PC-3 (cell line): ENCODE results near the gene RPS5. TPM values are rescaled to one million over a fixed set of nuclear protein-coding genes. Genes with fewer than 3 reads are reported as not detected.
"Not testable (repeated sequence)": the region's sequence is repeated elsewhere in the genome, so short reads cannot be mapped to it uniquely, and the experiment has no call there.

Source experiments
- ATAC-seq: fragments of 200-7000 bp; cut with Tn5 transposase; 2 replicates; pipeline ENCODE4 v1.9.1; 2020; ENCODE audit warnings: mild to moderate bottlenecking, moderate library complexity
- BruUV-seq: library from RNA; stranded (reverse); fragments of 400-500 nt; replicated peaks from 2 replicates; lab custom pipeline; 2021; lab: Mats Ljungman, UMichigan
- CTCF ChIA-PET: fragments of 300-600 bp; sonication (Branson Sonifier 250); formaldehyde crosslinking; loops from one replicate; lab custom pipeline; 2022; ENCODE audit warnings: antibody characterized with exemption; lab: Charles Lee
- POLR2A ChIA-PET: fragments of 300-600 bp; sonication (Branson Sonifier 250); formaldehyde crosslinking; loops from one replicate; lab custom pipeline; 2022; ENCODE audit warnings: antibody characterized with exemption; ENCODE audit not compliant: unreplicated experiment; lab: Charles Lee
- DNase-seq: peaks from one replicate; pipeline ENCODE4 v3.0.0-alpha.2; 2015
- H2AFZ ChIP-seq: fragments of 300-600 bp; sonication (generic); 2 replicates; pipeline ENCODE4 v1.6.0; 2016; ENCODE audit warnings: antibody characterized with exemption, low read length
- H3F3A ChIP-seq: fragments of 300-600 bp; sonication (generic); one replicate; pipeline ENCODE4 v1.6.0; 2017; ENCODE audit warnings: antibody characterized with exemption, low read length, control low read depth, mild to moderate bottlenecking; ENCODE audit not compliant: unreplicated experiment
- H3K27ac ChIP-seq: fragments of 300-600 bp; sonication (generic); 2 replicates; pipeline ENCODE4 v1.5.1; 2016; ENCODE audit warnings: mild to moderate bottlenecking, low read length
- H3K27me3 ChIP-seq: fragments of 300-600 bp; sonication (generic); 2 replicates; pipeline ENCODE4 v1.6.1; 2016; ENCODE audit warnings: low read length, mixed read lengths
- H3K36me3 ChIP-seq: fragments of 300-600 bp; sonication (generic); 2 replicates; pipeline ENCODE4 v1.6.1; 2016; ENCODE audit warnings: low read depth, mixed run types, low read length, mixed read lengths
- H3K4me1 ChIP-seq: fragments of 300-600 bp; sonication (generic); 2 replicates; pipeline ENCODE4 v1.5.1; 2016; ENCODE audit warnings: low read length; ENCODE audit not compliant: insufficient read depth
- H3K4me2 ChIP-seq: fragments of 300-600 bp; sonication (generic); 2 replicates; pipeline ENCODE4 v1.6.0; 2016; ENCODE audit warnings: low read length
- H3K4me3 ChIP-seq: fragments of 300-600 bp; sonication (generic); 2 replicates; pipeline ENCODE4 v1.5.1; 2016; ENCODE audit warnings: mild to moderate bottlenecking, low read length, mixed read lengths
- H3K79me2 ChIP-seq: fragments of 300-600 bp; sonication (generic); 2 replicates; pipeline ENCODE4 v1.6.1; 2017; ENCODE audit warnings: low read length, mixed read lengths
- H3K9ac ChIP-seq: fragments of 300-600 bp; sonication (generic); 2 replicates; pipeline ENCODE4 v1.6.0; 2016; ENCODE audit warnings: mild to moderate bottlenecking, low read length
- H3K9me2 ChIP-seq: fragments of 300-600 bp; sonication (generic); replicated peaks from 2 replicates; pipeline ENCODE4 v1.6.1; 2016; ENCODE audit warnings: mixed run types, low read length, mixed read lengths
- H3K9me3 ChIP-seq: fragments of 300-600 bp; sonication (generic); 2 replicates; pipeline ENCODE4 v1.6.1; 2016; ENCODE audit warnings: low read length, mixed read lengths
- H4K20me1 ChIP-seq: fragments of 300-600 bp; sonication (generic); 2 replicates; pipeline ENCODE4 v1.6.1; 2016; ENCODE audit warnings: low read length, mixed read lengths
- CTCF ChIP-seq: fragments of 300-600 bp; sonication (generic); conservative IDR thresholded peaks from 2 replicates; pipeline ENCODE4 v1.5.1; 2017; ENCODE audit warnings: antibody characterized with exemption, low read depth, mild to moderate bottlenecking, low read length
- EZH2 ChIP-seq: fragments of 300-600 bp; sonication (generic); IDR thresholded peaks from one replicate; pipeline ENCODE4 v1.6.1; 2017; ENCODE audit warnings: antibody characterized with exemption, mild to moderate bottlenecking, low read length; ENCODE audit not compliant: unreplicated experiment
- EZH2phosphoT487 ChIP-seq: fragments of 300-600 bp; sonication (generic); IDR thresholded peaks from 2 replicates; pipeline ENCODE4 v1.6.1; 2018; ENCODE audit warnings: mild to moderate bottlenecking, antibody characterized with exemption, low read length, borderline replicate concordance
- intact Hi-C: fragments of 100-400 bp; cut with micrococcal nuclease; formaldehyde crosslinking; loops from 2 replicates; pipeline ENCODE4 v1.9.0; 2023
- total RNA-seq: library from RNA; depleted of rRNA; stranded (reverse); fragments of >200 nt; gene quantifications from 2 replicates; pipeline ENCODE4 v1.2.3, GENCODE V29; 2014

RPS5 gene
- total RNA-seq, 1 experiment from 2014 or later: 3,776 TPM

DNA sequence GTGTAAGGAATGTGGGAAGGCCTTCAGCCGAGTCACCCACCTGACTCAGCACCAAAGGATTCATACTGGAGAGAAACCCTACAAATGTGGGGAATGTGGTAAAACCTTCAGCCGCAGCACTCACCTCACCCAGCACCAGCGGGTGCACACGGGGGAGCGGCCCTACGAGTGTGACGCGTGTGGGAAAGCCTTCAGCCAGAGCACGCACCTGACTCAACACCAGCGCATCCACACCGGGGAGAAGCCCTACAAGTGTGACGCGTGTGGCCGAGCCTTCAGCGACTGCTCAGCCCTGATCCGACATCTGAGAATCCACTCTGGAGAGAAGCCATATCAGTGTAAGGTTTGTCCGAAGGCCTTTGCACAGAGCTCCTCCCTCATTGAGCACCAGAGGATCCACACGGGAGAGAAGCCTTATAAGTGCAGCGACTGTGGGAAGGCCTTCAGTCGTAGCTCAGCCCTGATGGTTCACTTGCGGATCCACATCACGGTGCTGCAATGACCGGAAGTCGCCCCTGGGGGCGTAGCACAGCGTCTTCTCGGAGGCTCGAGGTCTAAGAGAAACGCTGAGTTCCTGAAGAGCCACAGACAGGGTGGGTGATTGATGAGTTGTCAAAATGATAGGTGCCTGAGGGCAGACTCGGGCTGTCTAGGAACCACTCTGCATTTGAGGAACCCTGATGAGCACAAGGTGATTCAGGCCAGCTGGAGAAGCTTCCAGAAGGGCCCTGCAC is 48.1 kb upstream of the RPS5 start:
- ATAC-seq: no peak; the same call in 1 of the 2 replicates
- TF ChIP-seq EZH2phosphoT487 (no peak), EZH2 (no peak), CTCF (no peak)
- Histone ChIP-seq H3K4me1 (no peaks in the 10 kb centered on the region), H4K20me1 (no peaks in the 10 kb centered on the region), H3K9ac (no peak overlapping the region), H2AFZ (no peak overlapping the region), H3K27me3 (no peaks in the 10 kb centered on the region), H3K9me3 (no peaks in the 10 kb centered on the region; the same call in 1 of the 2 replicates), H3K79me2 (no peaks in the 10 kb centered on the region), H3K27ac (no peak overlapping the region), H3K4me3 (no peak overlapping the region), H3K9me2 (no peaks in the 10 kb centered on the region), H3K36me3 (peaks cover 40% of the 10 kb centered on the region), H3K4me2 (no peak overlapping the region), H3F3A (no peaks in the 10 kb centered on the region)
- POLR2A ChIA-PET: no interaction called here
- BruUV-seq: no TSS peak
- intact Hi-C loops: no loop called here
- CTCF ChIA-PET: no interaction called here
- peak; percentile 38 for DNase-seq

DNA sequence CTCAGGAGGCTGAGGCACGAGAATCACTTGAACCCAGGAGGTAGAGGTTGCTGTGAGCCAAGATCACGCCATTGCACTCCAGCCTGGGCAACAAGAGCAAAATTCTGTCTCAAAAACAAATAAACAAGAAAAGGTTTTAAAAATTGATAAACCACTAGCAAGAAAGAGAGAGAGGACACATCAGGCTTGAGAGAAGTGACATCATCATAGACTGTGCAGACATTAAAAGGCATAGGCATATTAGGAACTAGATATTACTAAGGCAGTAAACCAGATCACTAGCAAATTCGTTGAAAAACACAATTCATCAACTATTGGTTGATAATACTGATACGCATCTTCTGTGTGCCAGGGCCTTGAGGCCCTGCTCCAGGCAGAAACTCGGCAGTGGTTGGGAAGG is 41.5 kb upstream of the RPS5 start:
- Histone ChIP-seq H3K4me3 (no peak overlapping the region), H3F3A (no peaks in the 10 kb centered on the region), H2AFZ (no peak overlapping the region), H3K9ac (no peak overlapping the region), H3K9me3 (no peaks in the 10 kb centered on the region), H3K4me1 (no peaks in the 10 kb centered on the region), H4K20me1 (no peaks in the 10 kb centered on the region), H3K79me2 (no peaks in the 10 kb centered on the region), H3K27ac (no peak overlapping the region), H3K27me3 (peaks cover 20% of the 10 kb centered on the region), H3K36me3 (no peaks in the 10 kb centered on the region), H3K4me2 (no peak overlapping the region), H3K9me2 (no peaks in the 10 kb centered on the region)
- intact Hi-C loops: no loop called here
- no peak for ATAC-seq
- ChIA-PET POLR2A (no interaction called here), CTCF (no interaction called here)
- TF ChIP-seq EZH2phosphoT487: no peak
- no peak for DNase-seq
- BruUV-seq: no TSS peak

GRCh38 chr19:58346961-58347929 is 39.8 kb upstream of the RPS5 start:
- ChIA-PET CTCF (no interaction called here), POLR2A (no interaction called here)
- peak overlapping the region; percentile 76 for H2AFZ ChIP-seq
- ATAC-seq (peak; percentile 54), DNase-seq (no peak)
- H3K79me2 ChIP-seq: no peaks in the 10 kb centered on the region
- H3K9me2 ChIP-seq: no peaks in the 10 kb centered on the region
- H3K27me3 ChIP-seq: peaks cover 26% of the 10 kb centered on the region
- H3K4me2 ChIP-seq: peak overlapping the region; percentile 79
- no peak overlapping the region for H3K9ac ChIP-seq
- TF ChIP-seq EZH2phosphoT487: no peak
- TF ChIP-seq EZH2: no peak
- no peak for TF ChIP-seq CTCF
- no TSS peak for BruUV-seq
- peak overlapping the region; percentile 62 for H3K4me3 ChIP-seq
- no peak overlapping the region for H3K27ac ChIP-seq
- no peaks in the 10 kb centered on the region for H3K9me3 ChIP-seq
- H3F3A ChIP-seq: no peaks in the 10 kb centered on the region
- intact Hi-C loops: no loop called here
- H3K4me1 ChIP-seq: no peaks in the 10 kb centered on the region
- no peaks in the 10 kb centered on the region for H4K20me1 ChIP-seq
- H3K36me3 ChIP-seq: no peaks in the 10 kb centered on the region

- H3K36me3 ChIP-seq, H3K27ac ChIP-seq, DNase-seq, intact Hi-C loops, POLR2A ChIA-PET, H3K9ac ChIP-seq, H3F3A ChIP-seq, H3K9me3 ChIP-seq, H3K9me2 ChIP-seq, CTCF ChIA-PET, ATAC-seq, H3K4me1 ChIP-seq, H4K20me1 ChIP-seq, H3K79me2 ChIP-seq: not testable (repeated sequence)
- Histone ChIP-seq H3K27me3 (peaks cover 26% of the 10 kb centered on the region), H3K4me2 (peak overlapping the region; percentile 79), H2AFZ (peak overlapping the region; percentile 76; the same call in 1 of the 2 replicates), H3K4me3 (peak overlapping the region; percentile 62)
- BruUV-seq: TSS peak; percentile 33
These were observed 39.0 kb upstream of the RPS5 start for GRCh38 chr19:58348080-58348479.
